G401 (cell line): Measurements from ENCODE around the gene RBM26. TPM values are rescaled to one million over a fixed set of nuclear protein-coding genes. Genes with fewer than 3 reads are reported as not detected.

Experiments
- DNase-seq: peaks from one replicate; pipeline ENCODE4 v3.0.0-alpha.2; 2015; ENCODE audit warnings: low spot score
- in situ Hi-C: cut with HindIII; loops from 2 replicates; pipeline ENCODE4 v1.10.0; 2016; ENCODE audit warnings: low sequenced_read_pairs, mixed read lengths
- total RNA-seq: library from RNA; depleted of rRNA; stranded (reverse); fragments of >200 nt; shearing (Covaris generic); gene quantifications from 2 replicates; pipeline ENCODE4 v1.2.3, GENCODE V29; 2014

The RBM26 gene
- total RNA-seq, 1 experiment from 2014 or later, result 30.9 TPM

- in situ Hi-C loops, result no loop called here
- no peak for DNase-seq
These were observed 12.3 kb downstream of the RBM26 start for GRCh38 chr13:79393564-79394249.

GRCh38 chr13:79392882-79393563 lies 13.0 kb downstream of the RBM26 start:
- in situ Hi-C loops, result no loop called here
- DNase-seq, result peak; percentile 53

- in situ Hi-C loops, result no loop called here
- no peak for DNase-seq
These were observed 17.0 kb downstream of the RBM26 start for GRCh38 chr13:79389026-79389425.

- no peak for DNase-seq
- in situ Hi-C loops, result no loop called here
These were observed 18.2 kb downstream of the RBM26 start for GRCh38 chr13:79387853-79388252.

- no peak for DNase-seq
- in situ Hi-C loops, result no loop called here
These were observed 19.8 kb downstream of the RBM26 start for GRCh38 chr13:79386125-79386826.

GRCh38 chr13:79385694-79386093 lies 20.4 kb downstream of the RBM26 start:
- DNase-seq, result no peak
- in situ Hi-C loops, result no loop called here

- DNase-seq, result no peak
- in situ Hi-C loops, result no loop called here
These were observed 21.9 kb downstream of the RBM26 start for GRCh38 chr13:79384022-79384610.

GRCh38 chr13:79382545-79383275 lies 23.3 kb downstream of the RBM26 start:
- no peak for DNase-seq
- in situ Hi-C loops, result no loop called here

GRCh38 chr13:79380997-79381396 lies 25.1 kb downstream of the RBM26 start:
- DNase-seq, result no peak
- in situ Hi-C loops, result no loop called here

GRCh38 chr13:79379274-79379673 lies 26.8 kb downstream of the RBM26 start:
- DNase-seq, result no peak
- in situ Hi-C loops, result no loop called here

- in situ Hi-C loops, result no loop called here
These were observed 29.2 kb downstream of the RBM26 start for GRCh38 chr13:79376843-79377242.

GRCh38 chr13:79374578-79374977 lies 31.5 kb downstream of the RBM26 start:
- DNase-seq, result no peak
- in situ Hi-C loops, result no loop called here

More at GRCh38 chr13:79376843-79377242, 29.2 kb downstream of the RBM26 start:
- DNase-seq, result no peak

GRCh38 chr13:79373916-79374315 lies 32.1 kb downstream of the RBM26 start:
- DNase-seq, result no peak
- in situ Hi-C loops, result no loop called here

- DNase-seq, result no peak
- in situ Hi-C loops, result no loop called here
These were observed 36.8 kb downstream of the RBM26 start for GRCh38 chr13:79369226-79369625.

- in situ Hi-C loops, result no loop called here
- no peak for DNase-seq
These were observed 40.1 kb downstream of the RBM26 start for GRCh38 chr13:79365981-79366380.

- in situ Hi-C loops, result no loop called here
- no peak for DNase-seq
These were observed 44.8 kb downstream of the RBM26 start for GRCh38 chr13:79361299-79361698.

- in situ Hi-C loops, result no loop called here
These were observed 46.0 kb downstream of the RBM26 start for GRCh38 chr13:79360095-79360494.

GRCh38 chr13:79359064-79359463 lies 47.0 kb downstream of the RBM26 start:
- DNase-seq, result no peak
- in situ Hi-C loops, result no loop called here

More at GRCh38 chr13:79360095-79360494, 46.0 kb downstream of the RBM26 start:
- DNase-seq, result no peak

GRCh38 chr13:79354285-79354684 lies 51.8 kb downstream of the RBM26 start:
- no peak for DNase-seq
- in situ Hi-C loops, result no loop called here
